H1 (cell line): ENCODE data around the gene MYDGF. TPM values are rescaled to one million over a fixed set of nuclear protein-coding genes. Genes with fewer than 3 reads are reported as not detected.

Source experiments
- CBX5 ChIP-seq: fragments of 300-800, 300-1000 bp; sonication (generic); IDR thresholded peaks from 2 replicates; pipeline ENCODE4 v1.7.1; 2016; ENCODE audit warnings: antibody characterized with exemption, low read length, low read depth
- JUN ChIP-seq: IDR thresholded peaks from 2 replicates; pipeline ENCODE4 v1.6.1; 2011; ENCODE audit warnings: low read depth, mild to moderate bottlenecking, improper control_type of control experiment, low read length
- polyA plus RNA-seq, 7 experiments: library from polyadenylated mRNA; depleted of rRNA in 3 of 7; stranded (reverse) in 5 of 7; unstranded in 2 of 7; fragments of >200 nt in 5 of 7; fragments of 200-250 nt in 2 of 7; gene quantifications; 1 replicate in 5 of 7; 2 replicates in 1 of 7; 4 replicates in 1 of 7; pipeline versions ENCODE4 v1.2.1 to v1.2.3, GENCODE V29; 2011 to 2013; ENCODE audit warnings: missing spikeins in 2 of 7, mixed read lengths in 2 of 7
- total RNA-seq: library from RNA; stranded (reverse); fragmentation: NEBNext Ultra II Directional; extraction: Animal tissue kit (Norgen Biotek cat#: 25700); gene quantifications from 2 replicates; pipeline ENCODE4 v1.2.1, GENCODE V29; 2021

Gene MYDGF
- total and polyA plus RNA-seq, 2 of the 8 experiments (the other 6 are each of a cell fraction or from before 2014, with no cell fraction given) = 40.6 to 51.1 TPM

DNA sequence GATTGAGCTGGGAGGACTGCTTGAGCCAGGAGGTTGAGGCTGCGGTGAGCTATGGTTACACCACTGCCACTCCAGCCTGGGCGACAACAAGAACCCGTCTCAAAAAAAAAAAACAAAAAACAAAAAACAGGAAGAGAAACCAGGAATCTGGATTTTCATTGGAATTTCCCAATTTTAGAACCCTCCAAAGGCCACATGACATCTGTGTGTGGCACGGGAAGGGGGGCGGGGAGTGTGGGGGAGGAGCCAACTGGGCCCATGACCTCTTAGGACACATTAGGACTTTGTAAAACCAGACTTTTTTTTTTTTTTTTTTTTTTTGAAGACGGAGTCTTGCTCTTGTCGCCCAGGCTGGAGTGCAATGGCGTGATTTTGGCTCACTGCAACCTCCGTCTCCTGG is 21.2 kb upstream of the MYDGF start (continued):
- no peak for TF ChIP-seq CBX5
- no peak for TF ChIP-seq JUN
- TF ChIP-seq, all 59 proteins: peak for 0
